ENCODE results near the gene UXS1. TPM values are rescaled to one million over a fixed set of nuclear protein-coding genes. Genes with fewer than 3 reads are reported as not detected.

Gene UXS1
- total RNA-seq, 4 donors from 2014 or later: 23.5 to 40.4 (median 33.1) TPM

GRCh38 chr2:106098664-106099063 is 95.4 kb downstream of the UXS1 start:
- TF ChIP-seq, protein P1, sequence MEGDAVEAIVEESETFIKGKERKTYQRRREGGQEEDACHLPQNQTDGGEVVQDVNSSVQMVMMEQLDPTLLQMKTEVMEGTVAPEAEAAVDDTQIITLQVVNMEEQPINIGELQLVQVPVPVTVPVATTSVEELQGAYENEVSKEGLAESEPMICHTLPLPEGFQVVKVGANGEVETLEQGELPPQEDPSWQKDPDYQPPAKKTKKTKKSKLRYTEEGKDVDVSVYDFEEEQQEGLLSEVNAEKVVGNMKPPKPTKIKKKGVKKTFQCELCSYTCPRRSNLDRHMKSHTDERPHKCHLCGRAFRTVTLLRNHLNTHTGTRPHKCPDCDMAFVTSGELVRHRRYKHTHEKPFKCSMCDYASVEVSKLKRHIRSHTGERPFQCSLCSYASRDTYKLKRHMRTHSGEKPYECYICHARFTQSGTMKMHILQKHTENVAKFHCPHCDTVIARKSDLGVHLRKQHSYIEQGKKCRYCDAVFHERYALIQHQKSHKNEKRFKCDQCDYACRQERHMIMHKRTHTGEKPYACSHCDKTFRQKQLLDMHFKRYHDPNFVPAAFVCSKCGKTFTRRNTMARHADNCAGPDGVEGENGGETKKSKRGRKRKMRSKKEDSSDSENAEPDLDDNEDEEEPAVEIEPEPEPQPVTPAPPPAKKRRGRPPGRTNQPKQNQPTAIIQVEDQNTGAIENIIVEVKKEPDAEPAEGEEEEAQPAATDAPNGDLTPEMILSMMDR (IDR thresholded peaks at IDR 0.05): no peak
- TF ChIP-seq POLR2A (IDR thresholded peaks at IDR 0.05): no peak
- no peak for DNase-seq
- H3K4me1 ChIP-seq: no peaks in the 10 kb centered on the region
- H3K9me3 ChIP-seq: no peaks in the 10 kb centered on the region
- intact Hi-C loops (cut with DNase I): loop anchor here (10.0 kb wide), 1 partner anchor 514 kb away; no protein-coding TSS in a partner anchor
- 68 to 71% methylated on average over 9 of the region's 9 CpGs for WGBS, 2 donors
- no peak overlapping the region for H3K27ac ChIP-seq
- no peak overlapping the region for H3K4me3 ChIP-seq
- H3K27me3 ChIP-seq: no peaks in the 10 kb centered on the region
- peaks cover 0 to 86% (median 0%) of the 10 kb centered on the region in 3 donors for H3K36me3 ChIP-seq

GRCh38 chr2:106098081-106098480 is 96.0 kb downstream of the UXS1 start:
- H3K27me3 ChIP-seq: no peaks in the 10 kb centered on the region
- H3K27ac ChIP-seq: no peak overlapping the region
- TF ChIP-seq, protein P1 (IDR thresholded peaks at IDR 0.05): peak in 3 of 6 experiments; percentile 25 to 34 (median 33)
- TF ChIP-seq POLR2A (IDR thresholded peaks at IDR 0.05): no peak
- 58 to 72% methylated on average over 3 of the region's 3 CpGs for WGBS, 2 donors
- peaks cover 0 to 86% (median 0%) of the 10 kb centered on the region in 3 donors for H3K36me3 ChIP-seq
- H3K4me1 ChIP-seq: no peaks in the 10 kb centered on the region
- no peak overlapping the region for H3K4me3 ChIP-seq
- no peak for DNase-seq
- intact Hi-C loops (cut with DNase I): loop anchor here (10.0 kb wide), 1 partner anchor 513 kb away; no protein-coding TSS in a partner anchor
- H3K9me3 ChIP-seq: no peaks in the 10 kb centered on the region

DNA sequence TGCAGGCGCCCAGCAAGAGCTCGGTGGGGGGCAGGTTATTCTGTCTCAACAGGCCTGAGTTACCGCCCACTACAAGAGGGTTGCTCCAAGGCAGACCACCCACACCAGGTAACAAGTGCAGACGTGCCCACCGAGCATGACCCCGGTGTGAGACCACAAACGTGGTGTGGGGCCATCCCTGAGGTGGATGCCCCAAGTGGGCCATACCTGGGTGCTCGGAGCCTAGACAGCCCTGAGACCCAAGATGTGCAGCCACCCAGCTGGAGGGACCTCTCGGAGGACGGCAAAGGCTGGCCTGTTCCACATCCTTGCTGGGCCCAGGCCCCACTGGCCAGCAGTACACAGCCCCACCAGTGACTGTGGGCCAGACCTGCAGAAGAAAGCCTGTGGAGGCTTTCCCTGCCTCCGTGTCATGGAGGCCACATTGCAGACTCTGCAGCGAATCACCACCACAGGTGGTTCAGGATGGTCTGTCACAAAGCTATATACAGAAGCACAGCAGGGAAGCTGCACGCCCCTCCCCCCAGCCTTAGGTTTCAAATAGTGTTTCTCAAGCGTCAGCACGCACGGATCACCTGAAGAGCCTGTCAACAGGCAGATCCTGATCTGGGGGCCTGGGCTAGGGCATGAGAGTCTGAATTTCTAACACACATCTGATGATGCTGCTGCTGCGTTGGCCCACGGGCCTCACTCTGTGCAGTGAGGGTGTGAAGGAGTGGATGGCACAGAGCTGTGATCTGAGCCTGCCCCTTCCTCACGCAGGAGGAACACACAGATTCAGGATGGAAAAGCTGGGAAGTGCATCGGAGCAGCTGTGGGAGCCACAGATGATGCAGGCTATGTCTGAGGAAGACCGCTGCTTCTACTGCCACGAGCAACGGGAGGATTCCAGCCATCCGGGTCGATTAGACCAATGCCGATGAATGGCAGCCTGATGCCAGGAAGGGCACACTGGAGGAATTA is 96.8 kb downstream of the UXS1 start:
- no peak overlapping the region for H3K27ac ChIP-seq
- no peak overlapping the region for H3K4me3 ChIP-seq
- H3K9me3 ChIP-seq: no peaks in the 10 kb centered on the region
- peaks cover 0 to 89% (median 0%) of the 10 kb centered on the region in 3 donors for H3K36me3 ChIP-seq
- 89 to 93% methylated on average over 8 to 20 of the region's 26 CpGs for WGBS, 2 donors
- H3K4me1 ChIP-seq: no peaks in the 10 kb centered on the region
- TF ChIP-seq, protein P1 (IDR thresholded peaks at IDR 0.05): no peak
- TF ChIP-seq POLR2A (IDR thresholded peaks at IDR 0.05): no peak
- intact Hi-C loops (cut with DNase I): loop anchor here (10.0 kb wide), 1 partner anchor 513 kb away; no protein-coding TSS in a partner anchor
- no peaks in the 10 kb centered on the region for H3K27me3 ChIP-seq
- DNase-seq: no peak

GRCh38 chr2:106096299-106097037 is 97.6 kb downstream of the UXS1 start:
- H3K27ac ChIP-seq: peak overlapping the region in 2 of 4 donors; percentile 51 to 55
- peaks cover 0 to 91% (median 0%) of the 10 kb centered on the region in 3 donors for H3K36me3 ChIP-seq
- 81 to 86% methylated on average over 7 to 11 of the region's 12 CpGs for WGBS, 2 donors
- no peak overlapping the region for H3K4me3 ChIP-seq
- no peaks in the 10 kb centered on the region for H3K9me3 ChIP-seq
- H3K4me1 ChIP-seq: no peaks in the 10 kb centered on the region
- intact Hi-C loops (cut with DNase I): loop anchor here (10.0 kb wide), 1 partner anchor 512 kb away; no protein-coding TSS in a partner anchor
- DNase-seq: no peak
- H3K27me3 ChIP-seq: no peaks in the 10 kb centered on the region
- no peak for TF ChIP-seq POLR2A (IDR thresholded peaks at IDR 0.05)
- TF ChIP-seq, protein P1 (IDR thresholded peaks at IDR 0.05): no peak
